ENCODE data around the gene ANKRD27. TPM values are rescaled to one million over a fixed set of nuclear protein-coding genes. Genes with fewer than 3 reads are reported as not detected.
A peak's percentile ranks its signal among the peaks of the same experiment; 100 is the strongest.

ANKRD27 gene
- polyA plus RNA-seq, 3 donors, result 5.7 to 16.8 (median 9.5) TPM

- WGBS, 3 donors, result 3 to 7% (median 5%) methylated on average over 90 to 93 of the region's 93 CpGs
- H3K27ac ChIP-seq (ENCODE audit: low read depth, low read length), result peak overlapping the region; percentile 62
Observed at GRCh38 chr19:32691952-32692726, 17.2 kb upstream of the ANKRD27 start.

DNA sequence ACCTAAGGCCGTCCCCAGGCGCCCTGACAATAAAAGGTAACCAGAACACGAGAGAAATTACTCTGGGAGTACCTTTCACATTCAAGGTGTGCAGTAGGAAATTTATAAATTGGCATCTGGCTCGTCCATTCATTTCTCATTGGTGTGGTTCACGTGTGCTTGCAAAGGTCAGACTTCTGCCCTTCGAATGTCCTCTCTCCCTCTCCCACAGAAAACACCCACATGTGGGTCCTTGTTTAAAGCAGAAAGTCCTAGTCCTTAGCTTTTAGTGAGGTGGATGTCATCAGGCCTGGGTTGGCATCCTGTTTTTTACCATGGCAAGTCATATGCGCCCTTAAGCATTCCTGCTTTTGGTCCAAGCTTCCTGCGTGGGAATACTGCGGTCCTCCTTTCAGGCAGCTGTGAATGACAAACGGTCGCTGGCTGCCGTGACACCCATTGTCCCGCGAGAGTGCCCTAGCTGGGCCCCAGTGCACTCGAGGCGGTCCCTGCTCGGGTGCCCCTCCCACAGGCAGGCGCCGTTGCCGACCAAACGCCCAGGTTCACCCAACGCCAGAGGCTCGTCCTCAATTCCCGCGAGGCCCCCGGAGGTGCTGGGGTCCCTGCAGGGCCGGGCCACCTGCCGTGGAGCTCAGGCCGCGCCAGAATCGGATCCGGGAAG lies 16.4 kb upstream of the ANKRD27 start, which contains the start of gene NUDT19:
Gene NUDT19, plus strand, starts transcription at position 531 of the 661 bp plus-strand sequence. CDS start 140 bp downstream, outside the sequence.
- 5 to 9% (median 9%) methylated on average over 28 to 32 of the region's 32 CpGs for WGBS, 3 donors

DNA sequence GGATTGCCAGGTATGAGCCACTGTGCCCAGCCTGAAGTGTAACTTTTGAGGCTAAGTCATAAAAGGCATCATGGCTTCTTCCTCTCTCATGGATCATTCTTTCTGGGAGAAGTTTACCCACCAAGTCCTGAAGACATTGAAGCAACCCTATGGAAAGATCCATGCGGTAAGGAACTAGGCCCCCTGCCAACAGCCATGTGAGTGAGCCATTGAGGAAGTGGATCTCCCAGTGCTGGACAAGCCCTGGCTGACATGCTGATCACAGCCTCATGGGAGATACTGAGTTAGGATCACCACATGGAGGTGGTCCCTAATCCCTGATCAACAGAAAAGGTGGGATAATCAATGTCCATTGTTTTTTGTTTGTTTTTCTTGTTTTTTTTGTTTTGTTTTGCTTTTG lies 13.3 kb upstream of the ANKRD27 start:
- WGBS, 3 donors, result 56 to 83% (median 71%) methylated on average over 1 of the region's 1 CpG
- H3K27ac ChIP-seq (ENCODE audit: low read depth, low read length), result no peak overlapping the region

More for the DNA sequence above, 16.4 kb upstream of the ANKRD27 start, which contains the start of gene NUDT19:
- H3K27ac ChIP-seq (ENCODE audit: low read depth, low read length), result peak within 1 kb of the TSS; percentile 62

GRCh38 chr19:32687681-32688080 lies 12.7 kb upstream of the ANKRD27 start:
- WGBS, 3 donors, result 89 to 92% (median 90%) methylated on average over 4 of the region's 4 CpGs

GRCh38 chr19:32686847-32687475 lies 12.0 kb upstream of the ANKRD27 start:
- H3K27ac ChIP-seq (ENCODE audit: low read depth, low read length), result no peak overlapping the region
- WGBS, 3 donors, result 91 to 96% (median 93%) methylated on average over 6 of the region's 6 CpGs

More at GRCh38 chr19:32687681-32688080, 12.7 kb upstream of the ANKRD27 start:
- no peak overlapping the region for H3K27ac ChIP-seq (ENCODE audit: low read depth, low read length)

DNA sequence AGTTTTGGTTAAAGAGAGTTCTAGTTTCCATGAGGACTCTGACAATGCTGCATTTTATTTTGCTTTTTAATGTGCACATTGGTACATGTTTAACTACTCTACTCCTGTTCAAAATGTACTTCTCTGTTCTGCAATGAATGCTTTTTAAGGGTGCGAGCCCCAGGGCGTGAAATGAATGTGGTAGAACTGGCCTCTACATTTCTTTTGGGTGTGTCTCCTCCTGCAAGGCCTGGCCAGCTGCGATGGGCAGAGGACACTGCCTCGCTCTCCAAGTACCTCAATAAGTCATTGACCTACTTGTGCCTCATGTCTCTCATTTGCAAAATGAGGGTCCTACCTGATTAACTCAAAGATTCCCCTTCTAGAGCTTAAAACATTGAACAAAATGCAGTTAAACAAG lies 7.3 kb upstream of the ANKRD27 start:
- 92 to 98% (median 94%) methylated on average over 4 of the region's 4 CpGs for WGBS, 3 donors
- H3K27ac ChIP-seq (ENCODE audit: low read depth, low read length), result no peak overlapping the region

GRCh38 chr19:32680986-32681385 lies 6.0 kb upstream of the ANKRD27 start:
- 71 to 74% (median 72%) methylated on average over 2 of the region's 2 CpGs for WGBS, 3 donors
- H3K27ac ChIP-seq (ENCODE audit: low read depth, low read length), result no peak overlapping the region

GRCh38 chr19:32677657-32678056 lies 2.7 kb upstream of the ANKRD27 start:
- no peak overlapping the region for H3K27ac ChIP-seq (ENCODE audit: low read depth, low read length)
- WGBS, 3 donors, result 53 to 74% (median 54%) methylated on average over 9 of the region's 9 CpGs

DNA sequence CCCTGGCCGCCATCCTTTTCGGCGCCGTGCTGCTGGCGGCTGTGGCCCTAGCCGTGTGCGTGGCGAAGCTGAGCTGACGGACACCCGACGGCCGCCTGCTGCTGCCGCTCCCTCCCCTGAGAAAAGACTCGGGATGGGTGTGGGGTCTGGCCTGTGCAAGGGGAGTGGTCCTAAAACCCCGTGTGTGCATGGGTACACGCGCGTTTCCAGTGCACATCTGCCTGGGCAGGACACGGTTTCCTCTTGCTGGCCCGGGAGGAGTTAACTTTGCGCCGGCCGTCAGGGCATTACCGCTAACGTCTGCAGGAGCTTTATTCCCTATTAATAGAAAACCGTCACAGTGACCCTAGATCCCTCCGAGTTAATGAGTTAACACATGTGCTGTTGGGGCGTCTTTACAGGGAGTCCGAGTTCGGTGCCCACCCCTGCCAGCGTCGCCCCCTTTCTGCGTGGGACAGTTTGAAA lies 1.9 kb upstream of the ANKRD27 start:
- no peak overlapping the region for H3K27ac ChIP-seq (ENCODE audit: low read depth, low read length)
- 18 to 41% (median 21%) methylated on average over 33 of the region's 33 CpGs for WGBS, 3 donors

GRCh38 chr19:32676186-32676894 lies 1.4 kb upstream of the ANKRD27 start:
- no peak overlapping the region for H3K27ac ChIP-seq (ENCODE audit: low read depth, low read length)
- WGBS, 3 donors, result 2 to 4% (median 3%) methylated on average over 80 to 93 of the region's 93 CpGs

DNA sequence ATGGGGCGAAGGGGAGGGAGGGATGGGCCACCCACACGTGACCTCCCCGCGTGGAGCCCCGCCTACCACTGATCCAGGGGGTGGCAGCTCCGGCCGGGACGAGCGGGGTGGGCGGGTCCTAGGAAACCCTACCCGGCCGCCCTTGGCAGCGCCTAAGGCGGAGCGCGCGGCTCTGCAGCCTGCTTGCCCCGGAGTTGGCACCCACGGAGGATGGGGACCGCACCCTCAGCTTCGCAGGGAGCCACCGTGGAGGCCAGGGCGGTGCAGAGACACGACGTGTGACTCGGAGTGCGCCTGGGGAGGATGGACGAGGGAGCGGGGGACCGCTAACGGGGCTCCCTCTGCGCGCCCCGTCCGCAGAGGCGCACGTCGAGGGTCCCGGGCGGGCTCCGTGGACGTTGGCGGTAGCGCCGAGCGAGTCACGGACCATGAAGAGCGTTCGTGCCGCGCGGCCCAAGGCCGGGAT lies 773 bp upstream of the ANKRD27 start, which contains the start of gene RGS9BP:
Gene RGS9BP, plus strand, starts transcription at position 129 of the 466 bp plus-strand sequence. CDS start 416 bp downstream, outside the sequence.
- WGBS, 3 donors, result 1 to 3% (median 3%) methylated on average over 40 to 53 of the region's 53 CpGs
- H3K27ac ChIP-seq (ENCODE audit: low read depth, low read length), result no peak within 1 kb of the TSS

GRCh38 chr19:32674153-32674930 lies 638 bp downstream of the ANKRD27 start:
- WGBS, 3 donors, result 1 to 2% (median 1%) methylated on average over 56 to 67 of the region's 67 CpGs
- H3K27ac ChIP-seq (ENCODE audit: low read depth, low read length), result no peak overlapping the region

GRCh38 chr19:32673573-32673972 lies 1.4 kb downstream of the ANKRD27 start:
- H3K27ac ChIP-seq (ENCODE audit: low read depth, low read length), result no peak overlapping the region
- 86% methylated on average over 10 of the region's 10 CpGs for WGBS, 3 donors

- 81 to 87% (median 84%) methylated on average over 3 of the region's 3 CpGs for WGBS, 3 donors
Observed at GRCh38 chr19:32672841-32673240, 2.1 kb downstream of the ANKRD27 start.

DNA sequence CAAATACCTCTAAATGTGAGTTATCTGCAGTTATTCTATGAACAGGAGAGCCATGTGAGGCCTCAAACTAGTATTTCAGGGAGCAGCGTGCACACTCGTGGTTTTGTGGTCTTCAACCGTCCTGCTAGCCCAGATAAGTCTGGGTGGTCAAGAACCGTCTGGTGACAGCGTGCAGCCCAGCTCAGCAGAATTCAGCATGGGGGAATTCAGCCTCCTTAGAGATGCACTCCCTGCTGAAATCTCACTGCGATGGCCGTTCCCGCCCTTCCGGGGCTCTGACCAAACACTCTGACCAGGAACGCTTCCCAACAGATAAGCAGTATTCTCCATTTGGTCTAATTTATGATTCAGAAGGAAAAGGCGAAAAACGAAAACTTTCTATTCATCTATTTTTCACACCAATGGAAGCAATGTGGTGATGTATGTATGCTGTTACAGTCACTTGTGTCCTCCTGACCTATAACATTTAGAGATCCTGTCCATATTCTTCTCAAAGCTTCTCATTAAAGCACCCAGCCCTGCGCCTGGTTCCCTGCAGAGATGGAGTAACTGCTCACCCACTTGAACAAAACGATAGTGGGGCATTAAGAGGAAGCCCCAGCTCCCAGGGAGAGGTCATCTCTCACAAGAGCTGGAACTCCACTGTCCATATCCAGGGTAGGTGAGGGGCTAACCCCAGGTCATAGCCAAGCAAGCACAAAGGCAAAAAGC lies 2.9 kb downstream of the ANKRD27 start:
- no peak overlapping the region for H3K27ac ChIP-seq (ENCODE audit: low read depth, low read length)
- 46 to 84% (median 56%) methylated on average over 14 of the region's 14 CpGs for WGBS, 3 donors

More at GRCh38 chr19:32672841-32673240, 2.1 kb downstream of the ANKRD27 start:
- H3K27ac ChIP-seq (ENCODE audit: low read depth, low read length), result no peak overlapping the region

DNA sequence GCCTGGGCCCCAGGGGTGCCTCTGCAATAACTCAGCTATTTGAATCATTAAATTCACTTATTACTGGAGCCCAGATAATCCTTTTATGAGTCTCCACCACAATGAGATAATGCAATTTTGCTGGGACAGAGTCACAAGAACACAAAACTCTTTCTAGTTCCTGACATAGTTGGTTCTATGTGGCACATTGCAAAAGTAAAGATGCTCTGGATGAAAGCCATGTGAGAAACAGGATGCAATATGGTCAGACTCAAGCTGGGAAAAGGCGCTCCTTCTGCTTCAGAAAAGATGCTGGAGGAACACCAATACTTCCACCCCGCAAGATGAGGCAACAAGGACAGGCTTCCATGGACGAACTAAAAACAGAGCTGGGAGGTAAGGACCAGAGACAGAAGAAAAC lies 5.7 kb downstream of the ANKRD27 start:
- 61 to 82% (median 74%) methylated on average over 3 of the region's 3 CpGs for WGBS, 3 donors
- no peak overlapping the region for H3K27ac ChIP-seq (ENCODE audit: low read depth, low read length)

- no peak overlapping the region for H3K27ac ChIP-seq (ENCODE audit: low read depth, low read length)
- WGBS, 3 donors, result 92 to 96% (median 94%) methylated on average over 6 of the region's 6 CpGs
Observed at GRCh38 chr19:32666084-32666483, 8.9 kb downstream of the ANKRD27 start.
